Myocyte (in vitro differentiated cells): ENCODE data around the gene CAPN13. TPM values are rescaled to one million over a fixed set of nuclear protein-coding genes. Genes with fewer than 3 reads are reported as not detected.

Experiments
- DNase-seq: peaks from one replicate; pipeline ENCODE4 v3.0.0-alpha.2; 2012; ENCODE audit warnings: low read depth
- total RNA-seq: library from RNA; depleted of rRNA; stranded (reverse); fragments of >200 nt; gene quantifications from 2 replicates; pipeline ENCODE4 v1.2.3, GENCODE V29; 2014

Gene CAPN13
- total RNA-seq, 1 donor from 2014 or later: not detected

DNA sequence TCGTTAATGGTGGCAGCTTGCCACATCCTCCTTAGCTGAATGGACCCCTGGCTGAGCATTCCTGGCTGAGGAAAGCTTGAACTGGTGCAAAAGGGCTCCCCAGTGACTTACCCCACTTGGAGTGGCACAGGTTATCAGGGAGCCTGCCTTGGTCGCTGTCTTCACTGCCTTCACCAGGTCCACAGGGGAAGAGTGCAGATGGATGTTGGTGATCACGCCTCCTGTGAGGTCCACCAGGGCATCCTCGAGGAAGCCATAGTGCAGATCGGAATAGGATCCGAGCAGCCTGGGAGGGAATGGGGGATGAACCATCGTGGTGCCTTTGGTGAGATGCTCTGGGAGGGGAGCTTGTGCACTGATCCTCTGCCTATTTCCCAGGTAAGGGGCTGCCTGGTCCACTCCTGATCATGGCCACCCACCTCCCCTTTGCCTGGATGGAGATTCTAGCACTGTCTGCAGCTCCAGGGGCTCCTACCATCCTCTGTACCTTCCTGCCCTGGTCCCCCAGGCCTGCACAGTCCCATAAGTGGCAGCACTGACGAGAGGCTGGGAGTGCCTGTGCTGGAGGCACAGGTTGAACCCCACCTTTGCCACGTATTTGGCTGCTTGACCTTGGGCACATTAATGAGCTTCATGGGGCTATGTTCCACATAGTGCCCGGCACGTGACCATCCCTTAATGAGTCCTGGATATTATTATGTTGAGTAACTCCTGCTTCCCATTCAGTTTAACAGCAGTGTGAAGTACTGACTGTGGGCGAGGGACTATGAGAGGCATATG is 43.0 kb downstream of the CAPN13 start:
- DNase-seq: no peak

DNA sequence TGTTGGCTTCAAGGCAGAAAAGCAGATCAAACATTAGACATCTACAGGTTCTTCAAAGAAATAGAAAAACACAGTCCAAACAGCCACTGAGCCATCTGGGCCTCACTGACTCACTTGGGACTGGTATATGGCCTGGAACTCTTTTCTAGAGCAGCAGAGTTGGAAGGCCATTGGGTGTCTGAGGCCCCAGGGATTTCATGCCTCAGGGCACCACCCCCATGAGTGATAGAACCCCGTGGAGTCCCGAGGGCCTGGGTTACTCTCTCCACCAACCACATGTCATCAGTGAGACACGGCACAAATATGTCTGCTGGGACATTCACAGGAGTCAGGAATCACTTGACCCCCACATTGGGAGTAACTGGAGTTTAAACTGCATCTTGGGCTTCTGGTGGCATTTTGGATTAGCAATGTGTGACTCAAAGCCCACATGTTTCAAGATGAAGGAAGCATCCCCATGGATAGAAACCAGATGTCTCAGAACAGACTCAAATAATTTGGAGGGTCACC is 44.0 kb downstream of the CAPN13 start:
- DNase-seq: no peak

DNA sequence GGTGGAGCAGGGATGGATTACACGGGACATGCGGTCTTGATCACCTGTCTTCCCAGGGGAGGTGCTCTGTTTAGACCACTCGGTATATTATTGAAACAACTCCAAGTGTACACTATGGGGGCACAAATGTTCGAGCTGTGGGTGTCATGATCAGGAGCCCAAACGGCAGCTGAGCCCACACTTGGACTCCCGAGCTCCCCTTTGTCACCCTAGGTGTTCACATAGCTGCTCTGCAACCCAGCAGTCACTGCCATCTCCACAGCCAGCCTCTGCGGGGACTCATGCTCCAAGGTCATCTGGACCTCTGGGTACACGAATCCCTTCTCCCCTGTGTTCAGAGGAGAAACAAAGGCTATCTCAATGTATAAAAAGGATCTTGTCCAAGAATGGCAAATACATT is 46.0 kb downstream of the CAPN13 start:
- DNase-seq: no peak

DNA sequence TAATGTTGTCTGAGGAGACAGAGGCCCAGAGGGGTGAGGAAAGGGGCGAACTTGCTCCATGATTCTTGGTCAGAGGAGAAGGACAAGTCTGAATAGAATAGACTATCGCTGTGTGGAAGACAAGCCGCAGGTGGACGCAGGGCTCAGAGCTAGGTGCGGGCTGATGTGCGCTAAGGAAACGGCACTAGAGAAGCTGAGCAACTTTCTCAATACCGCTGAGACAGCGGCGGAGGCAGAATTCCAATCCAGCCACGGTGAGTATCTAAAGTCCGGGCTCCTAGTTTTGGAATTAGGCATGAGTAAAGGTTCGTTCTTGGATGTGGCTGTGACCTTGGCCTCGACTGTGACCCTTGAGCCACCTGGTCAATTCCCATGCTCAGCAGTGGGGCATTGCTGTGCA is 47.8 kb downstream of the CAPN13 start:
- no peak for DNase-seq

DNA sequence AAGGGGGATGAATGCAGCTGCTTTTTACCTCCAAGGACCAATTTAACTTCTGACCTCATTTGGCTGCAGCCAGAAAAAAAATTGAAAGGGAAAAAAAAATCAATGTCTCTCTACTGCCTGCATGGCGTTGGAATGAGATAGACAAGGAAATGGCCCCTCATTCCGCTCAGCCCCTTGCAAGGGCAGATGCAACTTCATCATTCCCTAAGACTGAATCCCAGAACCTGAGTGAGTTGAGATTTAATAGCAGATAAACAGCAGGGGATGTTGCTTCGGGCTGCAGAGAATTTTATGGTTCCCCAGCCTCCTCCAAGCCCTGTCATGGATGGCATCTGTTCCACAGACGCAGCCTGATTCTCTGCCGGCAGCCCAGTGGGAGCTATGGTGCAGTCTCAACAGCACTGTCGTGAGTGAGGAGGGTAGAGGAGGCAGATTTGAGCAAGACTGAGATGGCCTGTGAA is 49.0 kb downstream of the CAPN13 start:
- no peak for DNase-seq

DNA sequence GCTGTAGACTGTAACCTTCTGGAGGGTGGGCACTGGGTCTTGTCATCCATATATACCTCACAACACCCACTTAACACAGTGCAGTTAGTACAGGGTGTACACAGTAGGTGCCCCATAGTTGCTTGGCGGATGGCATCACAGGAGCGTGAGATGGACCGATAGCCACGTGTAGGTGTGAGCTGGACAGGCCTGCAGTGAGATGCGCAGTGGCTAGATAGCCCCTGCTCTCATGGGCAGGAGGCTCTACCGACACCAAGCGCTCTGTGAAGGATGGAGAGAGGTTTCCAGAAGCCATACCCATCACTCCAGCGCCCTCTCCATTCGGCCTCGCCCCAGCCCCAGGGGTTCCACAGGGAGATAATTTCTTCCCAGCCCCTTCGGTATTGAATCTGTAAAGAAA is 49.5 kb downstream of the CAPN13 start:
- DNase-seq: no peak

DNA sequence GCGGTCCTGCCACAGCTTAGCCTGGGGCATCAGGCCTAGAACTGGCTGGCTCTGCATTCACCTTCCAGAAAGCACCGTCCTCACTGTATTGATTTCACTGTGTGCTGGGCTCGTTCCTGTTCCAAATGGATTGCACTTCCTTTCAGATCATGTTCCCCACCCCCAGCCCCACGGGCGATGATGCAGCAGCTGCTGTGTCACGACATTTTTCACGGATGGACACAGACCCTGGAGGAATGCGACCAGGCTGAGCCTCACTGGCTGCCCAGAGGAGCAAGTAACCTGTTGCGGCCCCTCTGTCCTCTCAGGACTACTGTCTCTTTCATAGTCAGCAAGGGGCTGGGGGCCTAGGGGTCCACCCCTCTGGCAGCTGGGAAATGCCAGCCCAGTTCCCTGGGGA is 50.3 kb downstream of the CAPN13 start:
- no peak for DNase-seq

DNA sequence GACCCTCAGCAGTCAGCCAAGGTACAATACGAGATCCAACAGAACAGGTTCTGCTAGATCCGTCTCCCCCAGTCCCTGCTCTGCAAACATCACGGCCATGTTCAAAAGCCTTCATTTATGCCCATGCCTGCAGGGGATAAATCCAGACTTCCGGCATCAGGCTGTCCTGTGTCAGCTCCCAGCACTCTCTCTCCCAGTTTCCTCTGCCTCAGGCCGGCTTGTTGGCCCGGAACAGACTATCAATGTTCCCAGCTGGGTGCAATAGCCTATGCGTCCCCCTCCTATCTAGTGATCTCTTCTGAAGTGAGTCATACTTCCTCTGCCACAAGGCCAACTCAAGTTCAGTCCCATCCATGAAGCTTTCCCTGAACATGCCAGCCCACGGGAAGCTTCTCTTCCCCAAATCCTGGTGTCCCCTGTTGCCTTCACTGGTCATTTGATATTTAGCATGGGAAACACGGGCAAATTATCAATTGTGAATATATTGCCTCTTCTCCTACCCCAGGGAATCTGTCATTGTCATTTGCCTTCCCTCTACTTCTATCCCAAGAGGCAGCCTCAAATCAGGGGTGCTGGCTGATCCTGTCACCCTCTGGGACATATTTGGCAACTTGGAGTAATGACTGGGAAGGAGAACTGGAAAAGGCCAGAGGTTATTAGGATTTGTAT is 51.1 kb downstream of the CAPN13 start:
- DNase-seq: no peak

DNA sequence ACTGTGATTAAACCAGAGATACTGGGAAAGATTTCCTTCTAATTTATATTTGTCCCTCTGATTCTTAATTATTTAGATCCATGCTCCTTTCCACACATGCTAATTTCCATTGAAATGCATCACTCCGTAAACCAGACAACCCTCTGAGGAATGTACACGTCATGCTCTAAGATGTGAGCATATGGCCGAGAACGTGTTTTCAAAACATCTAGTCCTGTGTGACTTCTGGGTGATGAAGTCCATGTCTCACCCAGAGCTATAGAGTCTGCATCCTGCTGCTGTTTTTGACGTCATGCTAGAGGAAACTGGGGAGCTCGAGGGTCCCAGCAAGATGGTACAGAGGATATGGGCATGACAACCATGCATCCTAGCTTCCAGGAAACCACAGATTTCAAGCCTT is 53.6 kb downstream of the CAPN13 start:
- no peak for DNase-seq

DNA sequence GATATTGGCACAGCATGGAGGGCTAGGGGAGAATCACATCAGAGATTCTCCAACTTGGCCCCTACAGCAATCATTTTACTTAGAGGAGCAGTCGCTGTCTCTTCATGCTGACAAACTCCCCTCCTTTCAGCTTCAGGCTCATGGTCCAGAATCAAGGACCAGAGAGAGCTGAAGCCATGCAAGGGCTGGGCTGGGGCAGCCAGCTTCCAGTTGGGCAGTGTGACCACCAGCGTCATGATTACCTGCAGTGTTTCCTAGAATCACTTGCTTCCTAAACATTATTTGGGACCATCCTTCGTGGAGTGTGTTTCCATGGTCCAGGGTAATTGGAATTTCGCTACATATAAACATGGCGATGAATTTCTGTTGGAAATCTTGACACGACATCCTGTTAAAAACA is 54.4 kb downstream of the CAPN13 start:
- no peak for DNase-seq

DNA sequence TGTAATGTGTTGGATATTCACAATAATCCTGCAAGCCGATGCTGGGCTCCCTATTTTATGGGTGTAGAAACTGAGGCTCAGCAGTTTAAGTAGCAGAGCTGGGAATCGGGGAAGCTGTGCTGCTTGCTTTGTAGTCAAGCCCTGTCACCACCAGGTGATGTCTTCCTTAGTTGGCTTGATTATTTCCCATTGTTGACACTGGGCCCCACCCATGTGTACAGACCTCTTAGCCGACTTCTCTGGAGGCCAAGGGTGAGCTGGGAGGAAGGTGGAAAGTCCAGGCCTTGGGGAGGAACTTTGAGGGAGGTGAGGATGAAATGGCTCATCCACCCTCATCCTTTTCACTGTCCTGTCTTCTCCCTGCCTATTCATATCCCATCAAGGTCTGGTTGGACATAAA is 60.0 kb downstream of the CAPN13 start:
- DNase-seq: no peak

DNA sequence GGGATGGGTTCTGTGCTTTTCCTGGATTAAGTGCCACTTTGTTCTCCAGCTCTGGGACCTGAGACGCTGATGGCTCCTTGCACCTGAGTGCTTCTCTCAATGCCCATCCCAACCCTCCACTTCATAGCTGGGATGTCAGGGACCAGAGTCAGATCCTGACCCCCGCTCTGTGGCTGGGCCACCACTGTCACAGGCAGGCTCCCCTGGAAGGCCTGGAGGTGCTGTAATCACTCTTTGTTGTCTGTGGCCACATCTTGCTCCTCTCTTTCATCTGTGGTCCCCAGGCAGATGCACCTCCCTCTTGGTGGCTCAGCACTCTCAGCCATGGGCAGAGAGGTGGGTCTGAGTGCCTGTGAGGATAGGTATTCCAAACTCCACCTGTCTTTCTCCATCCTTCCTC is 62.4 kb downstream of the CAPN13 start:
- DNase-seq: no peak

DNA sequence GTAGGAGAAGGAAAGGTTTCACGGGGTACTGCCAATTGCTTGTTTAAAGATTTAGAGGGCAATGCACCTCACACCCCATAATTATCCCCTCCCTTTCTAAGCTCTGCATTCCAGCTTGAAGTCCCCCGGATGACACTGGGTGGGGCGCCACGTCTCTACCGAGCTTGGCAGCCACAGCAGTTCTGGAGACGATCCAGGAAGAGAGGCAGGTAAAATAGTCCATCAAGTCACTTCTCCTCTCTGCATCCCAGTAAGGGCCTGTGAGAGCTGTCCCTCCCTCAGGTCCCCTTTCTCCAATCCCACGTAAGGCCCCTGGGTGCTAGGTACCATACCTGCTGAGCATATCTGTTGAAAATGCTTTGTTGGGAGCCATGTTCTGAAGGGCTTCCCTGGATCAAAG is 65.7 kb downstream of the CAPN13 start:
- no peak for DNase-seq

DNA sequence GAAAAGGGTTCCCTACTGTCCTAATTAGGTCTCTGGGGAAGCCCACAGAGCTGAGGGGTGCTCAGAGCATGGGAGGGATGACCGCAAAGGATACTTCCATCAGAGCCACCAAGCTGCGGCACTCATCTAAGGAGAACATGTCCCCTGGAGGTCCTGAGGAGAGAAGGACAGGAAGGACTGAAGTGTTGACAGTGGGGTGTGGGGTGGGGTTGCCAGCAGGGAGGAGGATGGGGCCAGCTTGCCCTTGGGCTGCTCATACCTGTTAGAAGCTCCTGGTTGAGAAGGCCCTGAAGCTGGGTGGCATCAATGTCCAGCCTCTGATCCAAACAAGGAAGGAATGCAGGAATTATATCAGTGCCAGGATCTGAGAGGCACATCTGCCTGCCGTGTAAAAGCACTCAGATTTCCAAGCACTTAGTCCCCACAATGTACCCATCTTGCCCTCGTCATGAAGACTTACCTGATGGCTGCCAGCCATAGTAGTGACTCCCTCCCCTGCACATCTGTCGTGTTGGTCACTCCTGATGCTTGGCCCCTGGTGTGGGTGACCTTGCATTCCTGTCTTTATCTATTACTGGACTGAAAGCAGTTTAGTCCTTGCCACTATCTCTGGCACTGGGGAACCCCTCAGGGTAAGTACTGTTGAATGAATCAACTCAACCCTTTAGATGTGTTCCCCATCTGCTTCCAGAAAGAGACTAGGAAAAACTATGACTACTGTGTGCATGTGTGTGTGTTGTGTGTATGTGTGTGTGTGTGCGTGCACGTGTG is 68.9 kb downstream of the CAPN13 start:
- DNase-seq: no peak

DNA sequence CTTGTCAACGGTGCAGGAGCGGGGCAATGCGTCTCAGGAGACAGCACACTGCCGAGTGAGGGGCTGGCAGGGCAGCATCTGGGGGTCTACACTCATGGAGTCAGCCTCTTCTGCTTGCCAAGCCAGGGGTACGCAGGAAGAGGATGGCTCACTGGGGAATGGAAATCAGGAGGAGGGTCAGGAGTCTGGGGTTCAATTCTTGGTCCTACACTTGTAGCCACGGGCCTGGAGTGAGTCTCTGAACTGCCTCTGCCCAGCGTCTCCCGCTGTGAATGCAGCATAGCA is 70.0 kb downstream of the CAPN13 start:
- no peak for DNase-seq

DNA sequence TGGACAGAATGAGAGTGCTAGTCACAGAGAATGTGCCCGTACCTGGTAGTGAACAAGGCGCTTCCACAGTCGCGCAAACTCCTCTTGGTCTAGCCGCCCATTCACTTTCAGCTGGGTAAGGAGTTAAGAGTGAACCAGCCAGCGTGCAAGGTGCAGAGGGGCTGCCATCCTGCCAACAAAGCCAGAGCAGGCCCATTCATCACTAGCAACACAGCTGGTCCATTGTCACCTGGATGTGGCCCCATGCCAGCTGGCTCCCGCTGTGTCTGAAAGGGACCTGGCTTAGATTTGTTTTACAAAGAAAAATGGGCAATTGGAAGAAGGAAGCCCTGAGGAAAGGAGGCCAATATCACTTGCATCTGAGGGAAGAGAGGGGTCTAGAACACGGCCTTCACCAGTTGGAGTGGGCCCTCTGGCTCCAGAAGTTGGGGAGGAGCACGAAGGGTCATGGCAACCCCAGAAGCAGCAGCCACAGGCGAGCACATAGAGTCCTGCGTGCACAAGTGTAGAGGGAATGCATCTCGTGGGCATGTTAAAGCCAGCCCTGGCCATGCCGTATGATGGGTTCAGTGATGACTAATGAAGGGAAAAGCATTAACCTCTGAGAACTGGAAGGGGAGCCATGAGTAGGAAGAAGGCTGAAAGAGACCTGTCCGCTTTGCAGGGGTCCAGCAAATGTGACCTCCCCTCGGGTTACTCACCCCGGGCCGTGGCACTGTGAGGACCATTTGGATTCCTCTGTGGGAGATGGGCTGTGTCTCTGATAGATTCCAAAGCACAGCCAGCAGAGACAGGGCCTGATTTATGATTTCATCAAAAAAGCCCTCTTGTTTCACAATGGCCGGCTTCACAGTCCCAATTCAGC is 70.6 kb downstream of the CAPN13 start:
- DNase-seq: no peak

DNA sequence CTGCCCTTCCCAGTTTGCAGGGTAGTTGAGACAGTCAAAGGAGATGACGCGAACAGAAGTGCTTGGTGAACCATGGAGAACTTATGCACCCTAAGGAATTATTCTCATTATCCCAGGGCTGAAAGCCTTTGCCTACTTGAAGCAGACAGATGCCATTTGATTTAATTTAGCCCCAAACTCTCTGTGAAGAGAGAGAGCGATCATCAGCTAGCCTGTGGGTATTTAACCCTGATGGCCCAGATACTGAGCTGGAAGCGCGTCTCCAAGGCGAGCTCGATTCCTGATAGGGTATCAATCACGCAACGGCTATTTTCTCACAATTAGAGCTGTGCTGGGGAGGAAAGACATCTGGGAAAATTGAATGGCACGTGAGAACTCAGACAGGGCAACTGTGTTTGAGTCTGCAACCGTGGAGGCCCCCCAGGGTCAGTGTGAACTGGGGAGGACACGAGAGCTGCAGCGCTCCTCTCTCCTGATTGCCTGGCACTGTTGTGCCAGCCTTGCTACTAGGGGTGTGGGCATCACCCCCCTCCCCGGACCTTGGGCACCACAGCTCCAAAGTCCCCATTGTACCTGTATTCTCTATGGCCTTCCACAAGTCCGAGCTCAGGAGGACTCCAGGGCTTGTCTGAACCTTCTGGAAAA is 73.2 kb downstream of the CAPN13 start:
- no peak for DNase-seq

DNA sequence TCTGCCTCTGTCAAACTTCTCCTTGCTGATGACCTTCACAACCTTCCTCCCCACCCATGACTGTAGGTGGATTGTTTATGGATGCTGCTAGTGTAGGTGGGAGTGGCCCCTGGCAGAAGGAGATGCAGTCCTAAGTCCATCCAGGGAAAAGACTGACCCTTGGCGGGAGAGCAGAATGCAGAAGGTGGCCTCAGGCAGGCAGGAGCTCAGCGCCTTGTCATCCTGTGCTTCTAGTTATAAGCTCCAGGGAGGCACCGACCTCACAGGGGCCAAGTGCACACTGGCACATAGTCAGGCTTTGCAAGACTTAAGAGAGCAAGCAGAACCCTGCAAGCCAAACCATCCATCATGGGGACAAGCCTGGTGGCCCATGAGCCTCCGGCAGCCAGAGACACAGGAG is 74.4 kb downstream of the CAPN13 start:
- DNase-seq: no peak

DNA sequence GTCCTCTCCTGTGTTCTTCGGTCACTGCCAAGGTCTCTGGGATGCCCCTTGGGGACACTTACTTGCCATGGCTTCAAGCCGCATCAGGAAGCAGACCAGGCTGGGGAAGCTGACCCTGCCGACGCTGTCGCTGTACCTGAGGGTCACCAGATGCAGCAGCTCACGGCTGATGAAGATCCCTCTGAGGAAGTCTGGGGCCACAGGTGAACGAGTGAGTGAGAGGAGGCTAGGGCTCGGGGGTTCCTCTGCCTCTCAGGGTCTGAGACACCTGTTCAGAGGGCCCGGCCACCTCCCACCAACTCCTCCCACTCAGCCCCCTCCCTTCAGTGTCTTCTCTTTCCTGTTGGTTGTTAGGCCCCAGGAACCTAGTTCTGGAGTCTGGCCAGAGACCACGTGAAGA is 74.9 kb downstream of the CAPN13 start:
- DNase-seq: no peak

DNA sequence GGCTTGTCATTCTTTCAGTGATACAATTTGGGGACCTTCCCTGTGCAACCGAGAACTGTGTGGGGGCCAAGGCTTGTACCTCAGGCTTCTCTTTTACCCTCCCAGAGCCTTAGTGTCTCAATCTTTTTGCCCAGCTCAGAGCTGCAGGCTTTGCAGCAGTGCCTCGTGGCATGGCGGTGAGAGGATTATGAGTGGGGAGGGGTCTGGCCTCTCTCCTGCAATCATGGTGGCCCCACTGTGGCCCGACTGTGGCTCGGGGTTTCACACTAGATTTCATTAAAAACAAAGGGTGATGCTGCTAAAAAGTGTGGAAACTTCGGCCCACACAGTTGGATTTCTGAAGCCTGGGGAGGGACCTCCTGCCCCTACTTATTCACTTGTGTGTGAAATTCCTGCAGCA is 75.5 kb downstream of the CAPN13 start:
- DNase-seq: no peak
